Endothelial cell (in vitro differentiated cells): ENCODE results near the gene ADIPOR2. TPM values are rescaled to one million over a fixed set of nuclear protein-coding genes. Genes with fewer than 3 reads are reported as not detected.

Experiments
- DNase-seq: peaks from one replicate; pipeline ENCODE4 v3.0.0; 2021; ENCODE audit warnings: low spot score
- H3K27ac Mint-ChIP-seq: one replicate; pipeline ENCODE4 v1.8.0; 2021; ENCODE audit warnings: mixed read lengths, inconsistent platforms; ENCODE audit not compliant: unreplicated experiment
- H3K27me3 Mint-ChIP-seq: one replicate; pipeline ENCODE4 v1.8.0; 2021; ENCODE audit warnings: mild to moderate bottlenecking, moderate library complexity, mixed read lengths, inconsistent platforms; ENCODE audit not compliant: unreplicated experiment
- H3K36me3 Mint-ChIP-seq: one replicate; pipeline ENCODE4 v1.8.0; 2021; ENCODE audit warnings: mild to moderate bottlenecking, low read depth, mixed read lengths, inconsistent platforms; ENCODE audit not compliant: unreplicated experiment
- H3K4me1 Mint-ChIP-seq: one replicate; pipeline ENCODE4 v1.8.0; 2021; ENCODE audit warnings: mild to moderate bottlenecking, mixed read lengths, inconsistent platforms; ENCODE audit not compliant: unreplicated experiment
- H3K4me3 Mint-ChIP-seq: one replicate; pipeline ENCODE4 v1.8.0; 2021; ENCODE audit warnings: mild to moderate bottlenecking, mixed read lengths, inconsistent platforms; ENCODE audit not compliant: unreplicated experiment
- H3K9me3 Mint-ChIP-seq: one replicate; pipeline ENCODE4 v1.8.0; 2021; ENCODE audit warnings: mixed read lengths, inconsistent platforms; ENCODE audit not compliant: unreplicated experiment
- total RNA-seq: library from RNA; stranded (reverse); fragmentation: NEBNext Ultra II Directional; extraction: Animal tissue kit (Norgen Biotek cat#: 25700); gene quantifications from one replicate; pipeline ENCODE4 v1.2.1, GENCODE V29; 2021; ENCODE audit not compliant: unreplicated experiment
- TF ChIP-seq, protein P1 (sequence below): fragments of 200-600 bp; sonication (generic); IDR thresholded peaks from one replicate; pipeline ENCODE4 v1.5.0; 2021; ENCODE audit warnings: antibody characterized with exemption; ENCODE audit not compliant: unreplicated experiment

Gene ADIPOR2
- total RNA-seq, 1 donor from 2014 or later: 41.8 TPM

DNA sequence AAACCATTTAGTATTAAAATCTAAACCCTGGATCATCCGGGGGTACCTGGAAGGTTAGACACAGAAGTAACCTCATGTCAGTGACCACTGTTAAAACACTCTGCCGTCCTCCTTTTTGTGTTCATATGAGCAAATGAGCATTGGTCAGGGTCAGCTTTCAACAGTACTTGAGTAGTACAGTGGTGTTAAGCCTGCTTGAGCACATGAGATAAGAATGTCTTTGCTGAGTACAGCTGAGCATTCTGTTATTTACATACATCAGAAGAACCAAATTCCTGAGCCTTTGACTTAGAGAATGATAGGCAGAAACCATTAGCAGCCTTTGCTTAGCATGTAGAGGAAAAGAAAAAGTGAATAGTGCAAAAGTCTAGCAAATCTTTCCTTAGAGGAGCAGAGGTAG, 90.9 kb downstream of the ADIPOR2 start:
- no peak for DNase-seq
- H3K9me3 Mint-ChIP-seq: no peaks in the 10 kb centered on the region
- H3K4me3 Mint-ChIP-seq: no peak overlapping the region
- no peaks in the 10 kb centered on the region for H3K4me1 Mint-ChIP-seq
- no peak overlapping the region for H3K27ac Mint-ChIP-seq
- H3K27me3 Mint-ChIP-seq: no peaks in the 10 kb centered on the region
- peaks cover 7% of the 10 kb centered on the region for H3K36me3 Mint-ChIP-seq
- TF ChIP-seq, protein P1, sequence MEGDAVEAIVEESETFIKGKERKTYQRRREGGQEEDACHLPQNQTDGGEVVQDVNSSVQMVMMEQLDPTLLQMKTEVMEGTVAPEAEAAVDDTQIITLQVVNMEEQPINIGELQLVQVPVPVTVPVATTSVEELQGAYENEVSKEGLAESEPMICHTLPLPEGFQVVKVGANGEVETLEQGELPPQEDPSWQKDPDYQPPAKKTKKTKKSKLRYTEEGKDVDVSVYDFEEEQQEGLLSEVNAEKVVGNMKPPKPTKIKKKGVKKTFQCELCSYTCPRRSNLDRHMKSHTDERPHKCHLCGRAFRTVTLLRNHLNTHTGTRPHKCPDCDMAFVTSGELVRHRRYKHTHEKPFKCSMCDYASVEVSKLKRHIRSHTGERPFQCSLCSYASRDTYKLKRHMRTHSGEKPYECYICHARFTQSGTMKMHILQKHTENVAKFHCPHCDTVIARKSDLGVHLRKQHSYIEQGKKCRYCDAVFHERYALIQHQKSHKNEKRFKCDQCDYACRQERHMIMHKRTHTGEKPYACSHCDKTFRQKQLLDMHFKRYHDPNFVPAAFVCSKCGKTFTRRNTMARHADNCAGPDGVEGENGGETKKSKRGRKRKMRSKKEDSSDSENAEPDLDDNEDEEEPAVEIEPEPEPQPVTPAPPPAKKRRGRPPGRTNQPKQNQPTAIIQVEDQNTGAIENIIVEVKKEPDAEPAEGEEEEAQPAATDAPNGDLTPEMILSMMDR: no peak

DNA sequence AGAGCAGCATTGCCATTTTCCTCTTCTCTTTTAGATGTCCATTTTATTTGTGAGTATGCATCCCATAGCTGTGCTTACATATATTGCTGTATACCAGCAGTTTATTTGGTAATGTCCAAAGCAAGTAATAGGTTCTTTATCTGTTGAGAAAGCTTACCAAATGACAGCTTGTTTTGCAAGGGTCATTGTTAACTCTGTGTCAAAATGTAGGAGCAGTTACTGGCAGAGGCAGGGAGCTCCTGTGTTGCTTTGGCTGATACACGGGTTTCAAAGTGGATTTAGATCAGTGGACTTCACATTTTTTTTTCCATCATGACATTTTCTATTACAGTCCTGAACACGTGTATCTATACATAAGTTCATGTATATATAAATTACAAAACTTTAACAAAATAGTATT, 91.3 kb downstream of the ADIPOR2 start:
- no peak for DNase-seq
- Mint-ChIP-seq H3K27me3 (no peaks in the 10 kb centered on the region), H3K27ac (no peak overlapping the region), H3K9me3 (no peaks in the 10 kb centered on the region), H3K36me3 (peaks cover 7% of the 10 kb centered on the region), H3K4me1 (no peaks in the 10 kb centered on the region), H3K4me3 (no peak overlapping the region)
- TF ChIP-seq, protein P1: no peak

DNA sequence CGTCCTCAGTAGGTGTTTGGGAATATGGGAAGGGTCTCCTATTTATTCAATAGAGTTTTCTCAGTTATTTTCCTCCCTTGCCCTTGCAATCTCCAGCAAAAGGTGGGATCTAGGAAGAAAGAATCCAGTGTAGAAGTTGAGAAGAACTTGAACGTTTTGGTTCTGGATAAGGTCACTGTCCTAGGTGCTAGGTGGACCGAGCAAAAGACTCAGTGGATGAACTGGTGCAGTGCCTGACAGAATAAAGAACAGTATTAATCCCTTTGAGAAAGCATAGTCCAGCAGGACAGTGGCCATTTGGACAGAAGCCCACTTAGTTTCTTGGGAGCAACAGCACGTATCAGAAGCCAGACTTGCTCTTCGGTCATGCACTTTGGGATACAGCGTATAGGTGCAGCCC, 96.8 kb downstream of the ADIPOR2 start:
- Mint-ChIP-seq H3K4me3 (no peak overlapping the region), H3K4me1 (no peaks in the 10 kb centered on the region), H3K27ac (no peak overlapping the region), H3K27me3 (peaks cover 2% of the 10 kb centered on the region), H3K9me3 (no peaks in the 10 kb centered on the region), H3K36me3 (peaks cover 19% of the 10 kb centered on the region)
- TF ChIP-seq, protein P1: no peak
- DNase-seq: no peak

DNA sequence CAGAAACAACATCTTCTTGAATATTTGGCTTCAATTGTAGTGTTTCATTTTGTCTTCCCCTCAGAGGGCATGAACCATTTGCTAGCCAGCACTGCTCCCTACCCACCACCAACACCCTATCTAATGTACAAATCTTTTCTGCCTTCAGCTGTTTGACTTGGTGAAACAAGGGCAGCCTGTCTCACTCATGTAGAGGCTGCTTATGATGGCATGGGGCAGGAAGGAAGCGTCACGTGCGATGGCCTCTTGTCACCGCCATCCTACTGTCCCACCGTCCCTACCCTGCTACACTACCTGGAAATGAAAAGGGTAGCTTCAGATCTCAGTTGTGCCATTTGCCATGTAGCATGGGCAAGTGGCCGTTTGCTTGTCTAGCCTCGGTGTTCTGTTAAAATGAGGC, 99.6 kb downstream of the ADIPOR2 start:
- peaks cover 19% of the 10 kb centered on the region for H3K36me3 Mint-ChIP-seq
- DNase-seq: no peak
- no peak overlapping the region for H3K27ac Mint-ChIP-seq
- TF ChIP-seq, protein P1: no peak
- H3K4me1 Mint-ChIP-seq: peaks cover 12% of the 10 kb centered on the region
- no peak overlapping the region for H3K4me3 Mint-ChIP-seq
- peaks cover 5% of the 10 kb centered on the region for H3K27me3 Mint-ChIP-seq
- H3K9me3 Mint-ChIP-seq: no peaks in the 10 kb centered on the region

DNA sequence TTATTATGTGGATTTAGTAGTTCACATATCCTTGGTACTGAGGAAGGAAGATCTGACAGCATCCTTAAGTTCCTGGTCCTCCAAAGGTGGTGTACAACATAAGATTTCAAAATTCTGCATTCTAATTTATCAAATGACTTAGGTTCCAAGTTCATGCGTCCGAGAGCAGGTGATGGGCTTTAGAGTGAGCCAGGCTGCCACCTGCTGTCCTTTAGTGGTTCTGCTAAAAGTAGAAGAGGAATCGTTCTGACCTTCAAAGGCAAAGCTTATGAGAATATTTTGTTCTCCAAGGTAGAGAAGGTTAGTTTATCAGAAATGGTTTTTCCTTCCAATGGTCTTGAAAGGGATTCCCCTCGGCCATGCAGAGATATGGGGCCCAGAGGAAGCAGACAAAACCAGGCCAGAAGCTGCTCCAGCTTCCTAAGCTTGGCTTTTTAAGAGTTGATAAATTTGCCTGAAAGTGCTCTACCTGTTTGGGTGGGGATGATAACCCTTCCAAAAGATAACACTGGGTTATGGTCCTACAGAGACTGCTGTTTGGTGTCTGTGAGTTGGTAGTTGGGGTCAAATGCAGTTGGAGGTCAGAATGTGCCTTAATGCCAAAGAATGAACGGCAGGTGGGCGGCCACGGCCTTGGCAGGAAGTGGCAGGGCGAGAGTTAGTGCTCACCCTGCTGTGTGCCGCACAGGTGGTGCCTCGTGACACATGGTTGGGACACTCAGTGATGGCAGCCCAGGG, 100.4 kb downstream of the ADIPOR2 start:
- H3K4me1 Mint-ChIP-seq: peaks cover 16% of the 10 kb centered on the region
- H3K36me3 Mint-ChIP-seq: peaks cover 17% of the 10 kb centered on the region
- no peak overlapping the region for H3K27ac Mint-ChIP-seq
- TF ChIP-seq, protein P1: peak; percentile 37
- H3K9me3 Mint-ChIP-seq: no peaks in the 10 kb centered on the region
- no peak overlapping the region for H3K4me3 Mint-ChIP-seq
- peaks cover 9% of the 10 kb centered on the region for H3K27me3 Mint-ChIP-seq
- peak; percentile 56 for DNase-seq
